AG20443 (cell line): Measurements from ENCODE around the gene ST13.
"Not testable (repeated sequence)": the region's sequence is repeated elsewhere in the genome, so short reads cannot be mapped to it uniquely, and the experiment has no call there.

ENCODE experiments used
- DNase-seq: peaks from one replicate; pipeline ENCODE4 v3.0.0; 2012; ENCODE audit warnings: low spot score, mixed read lengths

Gene ST13

GRCh38 chr22:40781749-40782148 is 74.7 kb downstream of the ST13 start:
- not testable (repeated sequence) for DNase-seq
